ENCODE results near the gene NHERF2. TPM values are rescaled to one million over a fixed set of nuclear protein-coding genes. Genes with fewer than 3 reads are reported as not detected.
A peak's percentile ranks its signal among the peaks of the same experiment; 100 is the strongest.

NHERF2 gene
- total RNA-seq, 4 donors from 2014 or later, result 13.8 to 36.5 (median 21.8) TPM

DNA sequence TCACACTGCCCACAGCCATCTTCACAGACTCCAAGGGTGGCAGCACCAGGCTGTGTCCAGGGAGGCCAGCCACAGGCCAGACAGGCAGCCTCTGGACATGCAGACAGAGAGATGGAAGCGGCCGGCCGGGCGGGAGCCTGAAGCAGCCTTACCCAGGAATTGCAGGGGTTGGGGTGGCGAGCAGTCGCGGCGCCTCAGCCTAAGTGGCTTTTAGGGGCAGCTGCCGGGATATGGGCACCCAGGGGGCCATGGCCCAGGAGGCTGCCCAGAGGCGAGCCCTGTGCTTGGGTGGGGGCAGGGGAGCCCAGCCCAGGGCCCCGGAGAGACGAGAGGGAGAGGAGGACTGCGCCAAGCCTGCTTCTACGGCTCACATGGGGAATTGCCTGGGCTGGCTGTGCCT is 1.5 kb upstream of the NHERF2 start:
- H3K4me1 ChIP-seq, result peaks cover 49% of the 10 kb centered on the region
- no peak overlapping the region for H3K4me3 ChIP-seq
- no peaks in the 10 kb centered on the region for H3K36me3 ChIP-seq
- TF ChIP-seq POLR2AphosphoS5 (IDR thresholded peaks at IDR 0.05) (no peak), POLR2A (IDR thresholded peaks at IDR 0.05) (no peak), EP300 (IDR thresholded peaks at IDR 0.05) (no peak)
- peaks cover 16% of the 10 kb centered on the region for H3K27me3 ChIP-seq
- DNase-seq (ENCODE audit: low spot score in 2 of 2), result no peak
- no peaks in the 10 kb centered on the region for H3K9me3 ChIP-seq
- 100% methylated on average over 2 of the region's 14 CpGs for WGBS
- no peak overlapping the region for H3K27ac ChIP-seq

DNA sequence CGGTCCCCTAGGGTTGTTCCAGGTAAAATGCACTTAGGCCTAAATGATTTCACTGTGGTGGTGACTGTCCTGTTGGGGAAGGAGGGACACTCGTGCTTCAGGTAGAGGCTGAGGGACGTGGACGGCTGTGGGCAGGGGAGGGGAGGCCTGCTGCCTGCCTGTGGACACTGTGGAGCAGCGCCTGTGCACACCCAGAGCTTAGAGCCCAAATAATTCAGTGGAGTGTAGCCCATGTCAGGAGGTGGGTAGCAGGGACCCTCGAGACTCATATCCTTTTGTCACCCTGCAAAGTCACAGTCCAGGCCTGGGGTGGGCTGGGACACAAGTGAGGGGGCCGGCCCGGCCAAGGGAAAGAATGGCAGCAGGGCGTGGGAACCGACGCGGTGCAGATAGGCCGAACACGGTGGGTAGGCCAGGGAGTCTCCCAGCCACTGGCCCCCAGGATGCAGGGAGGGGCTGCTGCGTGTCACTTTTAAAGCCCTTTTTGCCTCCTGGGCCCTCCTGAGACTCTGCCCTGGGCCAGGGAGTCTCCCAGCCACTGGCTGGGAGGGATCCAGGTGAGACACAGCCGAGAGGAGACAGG is 733 bp upstream of the NHERF2 start:
- H3K9me3 ChIP-seq, result no peaks in the 10 kb centered on the region
- H3K36me3 ChIP-seq, result no peaks in the 10 kb centered on the region
- no peak overlapping the region for H3K27ac ChIP-seq
- H3K27me3 ChIP-seq, result peaks cover 9% of the 10 kb centered on the region
- TF ChIP-seq POLR2AphosphoS5 (IDR thresholded peaks at IDR 0.05), result no peak
- no peak for TF ChIP-seq EP300 (IDR thresholded peaks at IDR 0.05)
- no peak for TF ChIP-seq POLR2A (IDR thresholded peaks at IDR 0.05)
- TF ChIP-seq CTCF (IDR thresholded peaks at IDR 0.05), result no peak
- H3K4me1 ChIP-seq, result peaks cover 43% of the 10 kb centered on the region
- DNase-seq (ENCODE audit: low spot score in 2 of 2), result no peak
- peak overlapping the region; percentile 75 for H3K4me3 ChIP-seq
- WGBS, result 81% methylated on average over 11 of the region's 16 CpGs

DNA sequence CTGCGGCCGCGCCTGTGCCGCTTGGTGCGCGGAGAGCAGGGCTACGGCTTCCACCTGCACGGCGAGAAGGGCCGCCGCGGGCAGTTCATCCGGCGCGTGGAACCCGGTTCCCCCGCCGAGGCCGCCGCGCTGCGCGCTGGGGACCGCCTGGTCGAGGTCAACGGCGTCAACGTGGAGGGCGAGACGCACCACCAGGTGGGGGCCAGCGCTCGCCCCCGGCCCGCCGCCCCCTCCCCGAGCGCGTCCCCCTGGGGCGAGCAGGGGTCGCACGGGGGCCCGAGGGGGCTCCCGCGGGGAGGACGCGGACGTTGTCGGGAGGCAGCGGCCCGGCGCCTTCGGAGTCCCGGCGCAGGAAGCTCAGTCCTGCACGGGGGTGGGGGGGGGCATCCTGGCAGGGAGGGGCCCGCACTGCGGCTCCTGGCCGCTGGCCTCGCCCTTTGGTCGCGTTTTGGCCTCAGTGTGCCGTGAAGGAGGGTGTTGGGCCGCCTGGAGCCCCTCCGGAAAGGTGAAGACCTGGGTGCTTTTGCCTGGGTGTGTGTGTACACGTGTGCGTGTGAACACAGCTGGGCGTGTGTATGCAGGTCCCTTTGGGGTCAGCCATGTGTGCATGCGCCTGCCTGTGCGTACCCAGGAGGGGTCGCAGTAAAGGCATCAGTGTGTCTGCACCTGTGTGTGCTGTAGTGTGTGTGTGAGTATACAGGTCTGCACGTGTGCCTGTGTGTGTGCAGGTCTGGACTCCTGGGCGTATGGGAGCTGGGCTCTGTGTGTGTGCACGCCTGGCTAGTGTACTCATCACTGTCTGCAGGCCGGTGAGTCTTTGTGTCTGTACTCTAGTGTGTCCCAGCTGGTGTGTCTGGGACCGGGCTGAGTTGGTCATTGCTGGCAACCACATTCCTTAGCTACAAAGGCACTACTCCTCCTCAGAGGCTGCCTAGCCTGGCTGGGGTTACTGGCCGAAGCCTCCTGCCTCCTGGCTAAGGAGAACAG is 615 bp downstream of the NHERF2 start:
- Histone ChIP-seq H3K36me3 (no peaks in the 10 kb centered on the region), H3K27me3 (no peaks in the 10 kb centered on the region), H3K9me3 (no peaks in the 10 kb centered on the region), H3K4me3 (peak overlapping the region; percentile 75), H3K4me1 (peaks cover 43% of the 10 kb centered on the region), H3K27ac (peak overlapping the region; percentile 23)
- TF ChIP-seq EP300 (IDR thresholded peaks at IDR 0.05) (no peak), POLR2A (IDR thresholded peaks at IDR 0.05) (no peak), CTCF (IDR thresholded peaks at IDR 0.05) (no peak), POLR2AphosphoS5 (IDR thresholded peaks at IDR 0.05) (no peak)
- no peak for DNase-seq (ENCODE audit: low spot score in 2 of 2)
- 49% methylated on average over 3 of the region's 76 CpGs for WGBS

- 40% methylated on average over 1 of the region's 3 CpGs for WGBS
- Histone ChIP-seq H3K27ac (no peak overlapping the region), H3K27me3 (no peaks in the 10 kb centered on the region), H3K4me1 (peaks cover 43% of the 10 kb centered on the region), H3K9me3 (no peaks in the 10 kb centered on the region), H3K36me3 (no peaks in the 10 kb centered on the region), H3K4me3 (peak overlapping the region; percentile 75)
- DNase-seq (ENCODE audit: low spot score in 2 of 2), result no peak
- TF ChIP-seq POLR2AphosphoS5 (IDR thresholded peaks at IDR 0.05) (no peak), POLR2A (IDR thresholded peaks at IDR 0.05) (no peak), EP300 (IDR thresholded peaks at IDR 0.05) (no peak), CTCF (IDR thresholded peaks at IDR 0.05) (no peak)
Observed at GRCh38 chr16:2028146-2028545, 1.4 kb downstream of the NHERF2 start.

- Histone ChIP-seq H3K36me3 (no peaks in the 10 kb centered on the region), H3K9me3 (no peaks in the 10 kb centered on the region), H3K4me1 (peaks cover 43% of the 10 kb centered on the region), H3K27ac (no peak overlapping the region), H3K4me3 (peak overlapping the region; percentile 75), H3K27me3 (no peaks in the 10 kb centered on the region)
- TF ChIP-seq CTCF (IDR thresholded peaks at IDR 0.05) (no peak), EP300 (IDR thresholded peaks at IDR 0.05) (no peak), POLR2A (IDR thresholded peaks at IDR 0.05) (no peak), POLR2AphosphoS5 (IDR thresholded peaks at IDR 0.05) (no peak)
- no peak for DNase-seq (ENCODE audit: low spot score in 2 of 2)
- 99% methylated on average over 9 of the region's 18 CpGs for WGBS
Observed at GRCh38 chr16:2028620-2029220, 2.0 kb downstream of the NHERF2 start.
